Measurements from ENCODE around the gene RIT1. TPM values are rescaled to one million over a fixed set of nuclear protein-coding genes. Genes with fewer than 3 reads are reported as not detected.

RIT1 gene
- total RNA-seq, 2 donors from 2014 or later = 6.9 to 16.1 TPM

GRCh38 chr1:155861896-155862295, 49.3 kb downstream of the RIT1 start:
- ATAC-seq = no peak
- no peak for TF ChIP-seq CTCF (IDR thresholded peaks at IDR 0.05)
- TF ChIP-seq POLR2A (IDR thresholded peaks at IDR 0.05) = no peak
- WGBS, 2 donors = 57 to 79% methylated on average over 2 of the region's 2 CpGs
- Histone ChIP-seq H3K4me3 (no peak overlapping the region), H3K36me3 (replicated peaks in 1 of 2; ENCODE audit: insufficient read depth in 1 of 2, low read depth in 2 of 2) (no peaks in the 10 kb centered on the region), H3K4me1 (peaks cover 17% of the 10 kb centered on the region), H3K9me3 (no peaks in the 10 kb centered on the region), H3K27me3 (no peaks in the 10 kb centered on the region), H3K27ac (no peak overlapping the region)
- intact Hi-C loops (cut with DNase I) = no loop called here
- DNase-seq = no peak

- WGBS, 2 donors = 78 to 82% methylated on average over 2 of the region's 2 CpGs
- Histone ChIP-seq H3K27ac (peak overlapping the region in 3 of 4 donors; percentile 10 to 81 (median 54)), H3K36me3 (replicated peaks in 1 of 2; ENCODE audit: insufficient read depth in 1 of 2, low read depth in 2 of 2) (no peaks in the 10 kb centered on the region), H3K9me3 (no peaks in the 10 kb centered on the region), H3K27me3 (no peaks in the 10 kb centered on the region), H3K4me1 (peaks cover 24% of the 10 kb centered on the region), H3K4me3 (no peak overlapping the region)
- TF ChIP-seq POLR2A (IDR thresholded peaks at IDR 0.05) (no peak), CTCF (IDR thresholded peaks at IDR 0.05) (no peak)
- no peak for ATAC-seq
- no peak for DNase-seq
- intact Hi-C loops (cut with DNase I) = no loop called here
Measured at GRCh38 chr1:155860970-155861510, 50.1 kb downstream of the RIT1 start.

- ATAC-seq = no peak
- H3K4me1 ChIP-seq = peaks cover 30% of the 10 kb centered on the region
Measured at GRCh38 chr1:155859881-155860871, 51.0 kb downstream of the RIT1 start.

GRCh38 chr1:155859234-155859829, 51.8 kb downstream of the RIT1 start, which contains the start of gene SYT11:
Gene SYT11, plus strand, starts transcription at chr1:155859567. Its CDS starts 195 bp downstream, at chr1:155859762.
- Histone ChIP-seq H3K9me3 (no peaks in the 10 kb centered on the region), H3K4me1 (peaks cover 30% of the 10 kb centered on the region), H3K36me3 (replicated peaks in 1 of 2; ENCODE audit: insufficient read depth in 1 of 2, low read depth in 2 of 2) (no peaks in the 10 kb centered on the region), H3K4me3 (no peak within 1 kb of the TSS), H3K27me3 (no peaks in the 10 kb centered on the region), H3K27ac (peak within 1 kb of the TSS; percentile 33 to 84 (median 64))
- peak; percentile 97 for ATAC-seq
- intact Hi-C loops (cut with DNase I) = no loop called here
- peak; percentile 95 to 96 (median 96) for DNase-seq
- TF ChIP-seq CTCF (IDR thresholded peaks at IDR 0.05) (peak in 1 of 7 experiments; percentile 14), POLR2A (IDR thresholded peaks at IDR 0.05) (no peak)
- WGBS, 2 donors = 0 to 1% methylated on average over 15 to 33 of the region's 33 CpGs

More at GRCh38 chr1:155859881-155860871, 51.0 kb downstream of the RIT1 start:
- Histone ChIP-seq H3K36me3 (replicated peaks in 1 of 2; ENCODE audit: insufficient read depth in 1 of 2, low read depth in 2 of 2) (no peaks in the 10 kb centered on the region), H3K4me3 (no peak overlapping the region), H3K9me3 (no peaks in the 10 kb centered on the region), H3K27ac (peak overlapping the region; percentile 10 to 81 (median 44)), H3K27me3 (no peaks in the 10 kb centered on the region)
- TF ChIP-seq CTCF (IDR thresholded peaks at IDR 0.05) (no peak), POLR2A (IDR thresholded peaks at IDR 0.05) (no peak)
- WGBS, 2 donors = 4 to 5% methylated on average over 16 to 34 of the region's 35 CpGs
- DNase-seq = peak; percentile 48 to 67 (median 48)
- intact Hi-C loops (cut with DNase I) = no loop called here
